HepG2 (cell line): Measurements from ENCODE around the gene RPS6KB2. TPM values are rescaled to one million over a fixed set of nuclear protein-coding genes. Genes with fewer than 3 reads are reported as not detected.

Experiments used
- ATAC-seq: fragments of 200-7000 bp; cut with Tn5 transposase; 3 replicates; pipeline ENCODE4 v1.9.1; 2020; ENCODE audit warnings: mild to moderate bottlenecking, moderate library complexity
- BruUV-seq: library from RNA; stranded (reverse); fragments of 400-500 nt; replicated peaks from 2 replicates; lab custom pipeline; 2021; lab: Mats Ljungman, UMichigan
- CTCF ChIA-PET: fragments of 300-600 bp; formaldehyde crosslinking; extraction: SDS; loops from one replicate; lab custom pipeline; 2021; ENCODE audit warnings: low total read pairs, inconsistent platforms, low intra/inter-chr PET ratio; lab: Yijun Ruan, JAX
- POLR2A ChIA-PET: fragments of 350-600 bp; sonication (Branson Sonifier 250); formaldehyde crosslinking; loops from one replicate; lab custom pipeline; 2020; ENCODE audit warnings: antibody characterized with exemption, inconsistent platforms; lab: Yijun Ruan, JAX
- DNase-seq: peaks from one replicate; pipeline ENCODE4 v3.0.0-alpha.2; 2015; ENCODE audit warnings: low spot score
- FAIRE-seq: peaks from 3 replicates; lab custom pipeline; 2011; peaks lifted over from hg19 to GRCh38; lab: Jason Lieb, UNC
- H2AFZ ChIP-seq: one replicate; pipeline ENCODE4 v1.6.1; 2011; ENCODE audit warnings: low read length, inconsistent platforms
- H3K27ac ChIP-seq: fragments of 300-600 bp; 3 replicates; pipeline ENCODE4 v1.8.0; 2011; ENCODE audit warnings: mixed run types, mild to moderate bottlenecking, mixed read lengths, low read length, inconsistent platforms; ENCODE audit not compliant: insufficient read depth; ENCODE audit errors: extremely low read length
- H3K27me3 ChIP-seq, 2 experiments: fragments of 200-600 bp in 1 of 2; 2 replicates in 1 of 2; 3 replicates in 1 of 2; pipeline versions ENCODE4 v1.6.0 to v1.8.0; 2011; ENCODE audit warnings: low read length in 2 of 2, mild to moderate bottlenecking in 2 of 2, moderate library complexity in 2 of 2, inconsistent platforms in 1 of 2; ENCODE audit not compliant: insufficient read depth in 2 of 2, control insufficient read depth in 1 of 2
- H3K36me3 ChIP-seq, 2 experiments: fragments of 200-600 bp in 1 of 2; replicated peaks in 1 of 2; 2 replicates in 1 of 2; 3 replicates in 1 of 2; pipeline versions ENCODE4 v1.5.1 to v1.8.0; 2011; ENCODE audit warnings: low read length in 2 of 2, inconsistent platforms in 1 of 2; ENCODE audit not compliant: insufficient read depth in 2 of 2, control insufficient read depth in 1 of 2
- H3K4me1 ChIP-seq: 2 replicates; pipeline ENCODE4 v1.5.1; 2012; ENCODE audit warnings: low read length, inconsistent platforms; ENCODE audit not compliant: insufficient read depth
- H3K4me2 ChIP-seq: 2 replicates; pipeline ENCODE4 v1.6.0; 2011; ENCODE audit warnings: low read depth, low read length, inconsistent platforms
- H3K4me3 ChIP-seq, 3 experiments: fragments of 200-600 bp in 1 of 3; sonication (generic), shearing (Covaris generic) in 1 of 3; replicated peaks in 1 of 3; 2 replicates each; pipeline ENCODE4 v1.5.1; 2011 to 2016; ENCODE audit warnings: low read length in 3 of 3, inconsistent platforms in 2 of 3, low read depth in 2 of 3, mild to moderate bottlenecking in 2 of 3, control low read depth in 1 of 3, mixed read lengths in 1 of 3; ENCODE audit not compliant: insufficient read depth in 1 of 3
- H3K79me2 ChIP-seq: one replicate; pipeline ENCODE4 v1.6.1; 2011; ENCODE audit warnings: low read length, inconsistent platforms; ENCODE audit not compliant: insufficient read depth
- H3K9ac ChIP-seq: 2 replicates; pipeline ENCODE4 v1.6.0; 2011; ENCODE audit warnings: mild to moderate bottlenecking, low read depth, low read length, inconsistent platforms; ENCODE audit not compliant: insufficient read depth
- H3K9me3 ChIP-seq: 2 replicates; pipeline ENCODE4 v1.5.1; 2012; ENCODE audit warnings: mild to moderate bottlenecking, low read length
- H4K20me1 ChIP-seq: 2 replicates; pipeline ENCODE4 v1.6.0; 2011; ENCODE audit warnings: inconsistent platforms, mild to moderate bottlenecking, low read length, moderate library complexity; ENCODE audit not compliant: insufficient read depth
- BATF2 ChIP-seq: sonication (generic); formaldehyde crosslinking; IDR thresholded peaks from 2 replicates; pipeline ENCODE4 v1.8.0; 2022; ENCODE audit warnings: mild to moderate bottlenecking, missing genetic modification reagents, moderate library complexity
- CBX2 ChIP-seq, 2 experiments: fragments of 200-600 bp in 1 of 2; sonication (generic); formaldehyde crosslinking in 1 of 2; IDR thresholded peaks; 2 replicates each; pipeline versions ENCODE4 v1.7.0 to v1.8.1; 2018 to 2022; ENCODE audit warnings: low read depth in 2 of 2, low read length in 1 of 2, mild to moderate bottlenecking in 1 of 2, missing genetic modification reagents in 1 of 2
- CREM ChIP-seq, 2 experiments: sonication (generic) in 1 of 2; formaldehyde crosslinking in 1 of 2; IDR thresholded peaks; 2 replicates each; pipeline versions ENCODE4 v1.4.0 to v1.6.1; 2016 to 2020; ENCODE audit warnings: antibody characterized with exemption in 1 of 2, mild to moderate bottlenecking in 1 of 2, missing genetic modification reagents in 1 of 2
- EP300 ChIP-seq, 3 experiments: sonication (generic) in 1 of 3; formaldehyde crosslinking in 1 of 3; IDR thresholded peaks; 2 replicates each; pipeline versions ENCODE4 v1.5.1 to v1.6.1; 2011 to 2020; ENCODE audit warnings: low read depth in 2 of 3, low read length in 2 of 3, borderline replicate concordance in 1 of 3, improper control_type of control experiment in 1 of 3, mild to moderate bottlenecking in 1 of 3, missing genetic modification reagents in 1 of 3, moderate library complexity in 1 of 3
- GFI1 ChIP-seq: sonication (generic); formaldehyde crosslinking; IDR thresholded peaks from 2 replicates; pipeline ENCODE4 v1.5.0; 2020; ENCODE audit warnings: missing genetic modification reagents, mild to moderate bottlenecking, borderline replicate concordance
- HOXA3 ChIP-seq: sonication (generic); formaldehyde crosslinking; IDR thresholded peaks from 2 replicates; pipeline ENCODE4 v1.5.0; 2020; ENCODE audit warnings: missing genetic modification reagents
- KDM6A ChIP-seq: IDR thresholded peaks from 2 replicates; pipeline ENCODE4 v1.6.1; 2016; ENCODE audit warnings: low read depth
- NFYC ChIP-seq: IDR thresholded peaks from 2 replicates; pipeline ENCODE4 v1.6.1; 2016; ENCODE audit warnings: missing genetic modification reagents, missing compliant biosample characterization
- PHF20 ChIP-seq: sonication (generic); formaldehyde crosslinking; IDR thresholded peaks from 2 replicates; pipeline ENCODE4 v1.5.0; 2020; ENCODE audit warnings: mild to moderate bottlenecking, missing genetic modification reagents
- SKI ChIP-seq: fragments of 450-650 bp; IDR thresholded peaks from one replicate; pipeline ENCODE4 v1.6.1; 2018; ENCODE audit warnings: mild to moderate bottlenecking; ENCODE audit not compliant: partially characterized antibody
- SP1 ChIP-seq, 2 experiments: fragments of 450-650 bp in 1 of 2; sonication (generic) in 1 of 2; formaldehyde crosslinking in 1 of 2; IDR thresholded peaks; 2 replicates each; pipeline versions ENCODE4 v1.4.0 to v1.6.1; 2016 to 2020; ENCODE audit warnings: missing genetic modification reagents in 1 of 2
- SRF ChIP-seq: IDR thresholded peaks from 2 replicates; pipeline ENCODE4 v1.6.1; 2011; ENCODE audit warnings: mild to moderate bottlenecking, low read depth, low read length, moderate library complexity
- YEATS2 ChIP-seq: sonication (generic); formaldehyde crosslinking; IDR thresholded peaks from 2 replicates; pipeline ENCODE4 v1.4.0; 2020; ENCODE audit warnings: missing genetic modification reagents, borderline replicate concordance
- YY1 ChIP-seq: IDR thresholded peaks from 2 replicates; pipeline ENCODE4 v1.6.1; 2011; ENCODE audit warnings: low read length, low read depth, moderate library complexity, mild to moderate bottlenecking; ENCODE audit not compliant: insufficient read depth, insufficient replicate concordance
- ZFP91 ChIP-seq: sonication (generic); formaldehyde crosslinking; IDR thresholded peaks from 2 replicates; pipeline ENCODE4 v1.9.0; 2022; ENCODE audit warnings: missing genetic modification reagents, mild to moderate bottlenecking, borderline replicate concordance
- ZNF12 ChIP-seq: sonication (generic); formaldehyde crosslinking; IDR thresholded peaks from 2 replicates; pipeline ENCODE4 v1.5.0; 2020; ENCODE audit warnings: missing genetic modification reagents
- ZNF343 ChIP-seq: sonication (generic); formaldehyde crosslinking; IDR thresholded peaks from 2 replicates; pipeline ENCODE4 v1.4.0; 2020; ENCODE audit warnings: mild to moderate bottlenecking, missing genetic modification reagents
- ZNF446 ChIP-seq: sonication (generic); formaldehyde crosslinking; IDR thresholded peaks from 2 replicates; pipeline ENCODE4 v1.5.0; 2020; ENCODE audit warnings: mild to moderate bottlenecking, missing genetic modification reagents
- ZNF703 ChIP-seq: sonication (generic); formaldehyde crosslinking; IDR thresholded peaks from 2 replicates; pipeline ENCODE4 v1.5.1; 2020; ENCODE audit warnings: missing genetic modification reagents, mild to moderate bottlenecking, moderate library complexity, borderline replicate concordance
- WGBS: methylation state at CpG from one replicate; pipeline ENCODE4 v1.1.6; 2017; ENCODE audit warnings: low lambda C conversion rate; 5-methylcytosine and 5-hydroxymethylcytosine counted together
- in situ Hi-C: cut with HindIII; loops from 2 replicates; pipeline ENCODE4 v1.10.0; 2017; ENCODE audit warnings: low pct_unique_long_range_greater_than_20kb; ENCODE audit not compliant: extremely low pct_ligation_motif_present
- intact Hi-C: fragments of 100-400 bp; cut with micrococcal nuclease; formaldehyde crosslinking; loops from one replicate; pipeline ENCODE4 v1.10.0; 2022; ENCODE audit not compliant: unreplicated experiment
- polyA plus RNA-seq, 8 experiments: library from polyadenylated mRNA; depleted of rRNA in 3 of 8; stranded (reverse) in 7 of 8; unstranded in 1 of 8; fragments of >200 nt; fragmentation: Illumina TruSeq in 4 of 8; extraction: Trizol in 4 of 8; gene quantifications; 2 replicates each; pipeline versions ENCODE4 v1.2.1 to v1.2.3, GENCODE V29; 2011 to 2016; ENCODE audit warnings: low read depth in 4 of 8, missing spikeins in 1 of 8, mixed read lengths in 1 of 8; ENCODE audit not compliant: insufficient read depth in 1 of 8
- total RNA-seq, 5 experiments: library from RNA; depleted of rRNA; stranded (reverse); fragments of >200 nt; fragmentation: Illumina TruSeq; extraction: Trizol; gene quantifications; 2 replicates each; pipeline ENCODE4 v1.2.3, GENCODE V29; 2016; ENCODE audit warnings: low read depth in 1 of 5

The RPS6KB2 gene
- total and polyA plus RNA-seq, 2 of the 13 experiments (the other 11 are each of a cell fraction or from before 2014, with no cell fraction given), result 52.9 to 54.8 TPM

GRCh38 chr11:67468759-67469507 lies 40.6 kb downstream of the RPS6KB2 start, which contains the start of gene TMEM134:
Gene TMEM134, minus strand, starts transcription at chr11:67469251. Its CDS starts 59 bp downstream, at chr11:67469192.
- intact Hi-C loops (no loop called here), in situ Hi-C loops (loop anchor here (5.0 kb wide), 1 partner anchor 67 kb away; the partner anchor contains the start of genes PPP1CA and TBC1D10C)
- Histone ChIP-seq H3K4me3 (peak within 1 kb of the TSS; percentile 81 to 87 (median 81)), H3K4me2 (peak within 1 kb of the TSS; percentile 97), H3K27ac (peak within 1 kb of the TSS; percentile 56), H3K4me1 (peaks cover 69% of the 10 kb centered on the region), H2AFZ (no peak within 1 kb of the TSS), H3K9me3 (no peaks in the 10 kb centered on the region), H3K79me2 (no peaks in the 10 kb centered on the region), H3K36me3 (no peaks in the 10 kb centered on the region), H4K20me1 (no peaks in the 10 kb centered on the region), H3K9ac (peak within 1 kb of the TSS; percentile 73), H3K27me3 (no peaks in the 10 kb centered on the region)
- CTCF ChIA-PET, result no interaction called here
- no peak for FAIRE-seq
- no TSS peak for BruUV-seq
- WGBS, result no CpG with 5 or more reads among the region's 76 CpGs
- DNase-seq, result peak; percentile 81
- POLR2A ChIA-PET, result interaction anchor here (0.7 to 2.0 kb wide), 14 partner anchors 8 to 229 kb away, joined by 3 to 22 read pairs (median 4); partner anchors contain the start of genes AIP, POLD4, PPP1CA and PTPRCAP
- ATAC-seq, result peak; percentile 79
- no peak for TF ChIP-seq KDM6A (CRISPR knock-in tag)
- 0 out of 2 replicates have a peak, but pooled peaks have one; percentile 24 for TF ChIP-seq ZNF12 (CRISPR knock-in tag)
- peak; percentile 58; the same call in 1 of the 2 replicates for TF ChIP-seq ZFP91 (CRISPR knock-in tag)
- TF ChIP-seq SP1 (IDR thresholded peaks at IDR 0.05), result no peak
- TF ChIP-seq SP1 (CRISPR knock-in tag; IDR thresholded peaks at IDR 0.05), result peak; percentile 100
- no peak for TF ChIP-seq NFYC
- no peak for TF ChIP-seq CBX2 (IDR thresholded peaks at IDR 0.05; ENCODE audit: low read depth, low read length)
- TF ChIP-seq CBX2 (CRISPR knock-in tag; IDR thresholded peaks at IDR 0.05; ENCODE audit: low read depth), result no peak
- no peak for TF ChIP-seq GFI1
- peak; percentile 71 for TF ChIP-seq SKI
- no peak for TF ChIP-seq ZNF703 (CRISPR knock-in tag)
- TF ChIP-seq YEATS2, result peak; percentile 66; the same call in 1 of the 2 replicates
- TF ChIP-seq YY1, result peak; percentile 92
- peak; percentile 71 for TF ChIP-seq PHF20 (CRISPR knock-in tag)
- peak in 1 of 2 experiments; percentile 26; a peak in 2 of 4 replicates for TF ChIP-seq EP300 (IDR thresholded peaks at IDR 0.05; ENCODE audit: low read depth in 2 of 2, low read length in 2 of 2)
- TF ChIP-seq EP300 (CRISPR knock-in tag; IDR thresholded peaks at IDR 0.05; ENCODE audit: borderline replicate concordance), result no peak
- TF ChIP-seq HOXA3 (CRISPR knock-in tag), result peak; percentile 96
- no peak for TF ChIP-seq ZNF343 (CRISPR knock-in tag)
- TF ChIP-seq ZNF446, result no peak
- TF ChIP-seq CREM (IDR thresholded peaks at IDR 0.05), result 0 out of 2 replicates have a peak, but pooled peaks have one; percentile 31
- no peak for TF ChIP-seq CREM (CRISPR knock-in tag; IDR thresholded peaks at IDR 0.05)
- TF ChIP-seq SRF, result peak; percentile 92
- TF ChIP-seq BATF2 (CRISPR knock-in tag), result 0 out of 2 replicates have a peak, but pooled peaks have one; percentile 24
